Neural progenitor cell (in vitro differentiated cells): ENCODE measurements around the gene TMEM43.

Source experiments
- EZH2phosphoT487 ChIP-seq: fragments of 200-600 bp; sonication (generic); IDR thresholded peaks from 2 replicates; pipeline ENCODE4 v1.6.1; 2017; ENCODE audit warnings: antibody characterized with exemption
- TF ChIP-seq, protein P1 (sequence below): fragments of 200-600 bp; sonication (generic); IDR thresholded peaks from 2 replicates; pipeline ENCODE4 v1.5.1; 2017; ENCODE audit warnings: antibody characterized with exemption, mild to moderate bottlenecking

DNA sequence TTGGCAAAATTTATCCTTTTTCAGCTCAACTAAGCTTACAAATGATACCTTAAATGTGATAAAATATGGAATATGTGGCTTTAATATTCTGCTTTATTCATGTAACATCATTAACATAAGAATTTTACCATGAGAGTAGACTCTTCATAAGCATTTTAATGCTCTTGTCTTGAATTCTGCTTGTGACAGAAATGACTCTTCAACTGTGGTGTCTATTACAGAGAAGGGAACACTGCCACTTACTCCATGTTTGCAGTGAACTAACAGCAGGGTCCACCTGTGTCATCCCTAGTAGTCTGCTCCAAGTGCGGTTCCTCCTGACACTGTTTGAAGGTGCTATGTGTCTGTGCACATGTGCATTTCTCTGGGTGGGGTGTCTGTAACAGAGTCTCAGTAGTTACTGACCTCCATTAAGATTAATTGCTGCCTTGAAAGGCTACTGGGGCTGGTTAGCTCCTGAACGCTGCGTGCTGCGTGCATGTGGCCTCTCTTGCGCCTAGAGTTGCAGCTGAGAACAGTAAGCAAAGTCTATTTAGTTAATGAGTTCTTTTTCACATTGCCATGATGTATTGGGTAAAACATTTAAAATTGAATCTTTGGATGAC, 62.1 kb downstream of the TMEM43 start:
- no peak for TF ChIP-seq EZH2phosphoT487
- TF ChIP-seq, protein P1, sequence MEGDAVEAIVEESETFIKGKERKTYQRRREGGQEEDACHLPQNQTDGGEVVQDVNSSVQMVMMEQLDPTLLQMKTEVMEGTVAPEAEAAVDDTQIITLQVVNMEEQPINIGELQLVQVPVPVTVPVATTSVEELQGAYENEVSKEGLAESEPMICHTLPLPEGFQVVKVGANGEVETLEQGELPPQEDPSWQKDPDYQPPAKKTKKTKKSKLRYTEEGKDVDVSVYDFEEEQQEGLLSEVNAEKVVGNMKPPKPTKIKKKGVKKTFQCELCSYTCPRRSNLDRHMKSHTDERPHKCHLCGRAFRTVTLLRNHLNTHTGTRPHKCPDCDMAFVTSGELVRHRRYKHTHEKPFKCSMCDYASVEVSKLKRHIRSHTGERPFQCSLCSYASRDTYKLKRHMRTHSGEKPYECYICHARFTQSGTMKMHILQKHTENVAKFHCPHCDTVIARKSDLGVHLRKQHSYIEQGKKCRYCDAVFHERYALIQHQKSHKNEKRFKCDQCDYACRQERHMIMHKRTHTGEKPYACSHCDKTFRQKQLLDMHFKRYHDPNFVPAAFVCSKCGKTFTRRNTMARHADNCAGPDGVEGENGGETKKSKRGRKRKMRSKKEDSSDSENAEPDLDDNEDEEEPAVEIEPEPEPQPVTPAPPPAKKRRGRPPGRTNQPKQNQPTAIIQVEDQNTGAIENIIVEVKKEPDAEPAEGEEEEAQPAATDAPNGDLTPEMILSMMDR, result no peak
